ENCODE results near the gene IARS2. TPM values are rescaled to one million over a fixed set of nuclear protein-coding genes. Genes with fewer than 3 reads are reported as not detected.
A peak's percentile ranks its signal among the peaks of the same experiment; 100 is the strongest.

The IARS2 gene
- 10 to 100 TPM; 53.8 to 64.3 TPM for total RNA-seq

GRCh38 chr1:220094016-220094911, at the start of gene IARS2:
TSS of gene IARS2 (plus strand) at chr1:220094132. CDS start at chr1:220094217, 85 bp downstream.
- under 1% methylated on average over 61 of the region's 73 CpGs for WGBS
- H3K27me3 ChIP-seq (replicated peaks; ENCODE audit: insufficient read depth): no peaks in the 10 kb centered on the region
- intact Hi-C loops (cut with DNase I): no loop called here

DNA sequence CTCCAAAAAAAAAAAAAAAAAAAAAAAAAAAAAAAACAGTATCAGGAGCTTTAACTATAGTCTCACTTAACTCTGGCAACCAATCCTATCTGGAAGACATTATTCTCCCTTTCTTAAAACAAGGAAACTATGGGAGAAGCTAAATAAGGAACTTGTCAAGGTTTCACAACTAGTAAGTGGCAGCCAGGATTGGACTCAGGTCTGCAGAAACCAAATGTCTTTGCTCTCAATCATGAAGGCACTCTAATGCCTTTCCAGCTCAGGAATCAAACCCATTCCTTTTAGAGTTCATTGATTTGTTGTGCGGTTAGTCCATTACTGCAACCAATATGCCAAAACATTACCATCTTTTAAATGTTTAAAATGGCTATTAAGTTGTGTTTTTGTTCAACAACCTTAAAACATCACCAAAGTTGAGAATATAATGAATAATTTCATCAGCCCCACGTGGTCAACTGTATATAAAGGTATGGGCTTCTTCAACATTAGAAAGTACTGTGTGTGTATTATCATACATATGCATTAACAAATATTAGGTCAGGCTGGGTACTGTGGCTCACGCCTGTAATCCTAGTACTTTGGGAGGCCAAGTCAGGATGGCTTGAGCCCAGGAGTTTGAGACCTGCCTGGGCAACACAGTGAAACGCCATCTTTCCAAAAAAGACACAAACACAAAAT, 49.1 kb upstream of the IARS2 start:
- Histone ChIP-seq H3K4me1 (replicated peaks) (no peaks in the 10 kb centered on the region), H3K4me3 (no peak overlapping the region), H3K36me3 (no peaks in the 10 kb centered on the region), H3K9me3 (no peaks in the 10 kb centered on the region), H3K27ac (no peak overlapping the region), H3K27me3 (replicated peaks; ENCODE audit: insufficient read depth) (no peaks in the 10 kb centered on the region)
- 72% methylated on average over 4 of the region's 4 CpGs for WGBS
- DNase-seq (ENCODE audit: low spot score): no peak
- TF ChIP-seq POLR2A (IDR thresholded peaks at IDR 0.05) (no peak), POLR2AphosphoS5 (IDR thresholded peaks at IDR 0.05) (no peak)
- TF ChIP-seq, protein P1, sequence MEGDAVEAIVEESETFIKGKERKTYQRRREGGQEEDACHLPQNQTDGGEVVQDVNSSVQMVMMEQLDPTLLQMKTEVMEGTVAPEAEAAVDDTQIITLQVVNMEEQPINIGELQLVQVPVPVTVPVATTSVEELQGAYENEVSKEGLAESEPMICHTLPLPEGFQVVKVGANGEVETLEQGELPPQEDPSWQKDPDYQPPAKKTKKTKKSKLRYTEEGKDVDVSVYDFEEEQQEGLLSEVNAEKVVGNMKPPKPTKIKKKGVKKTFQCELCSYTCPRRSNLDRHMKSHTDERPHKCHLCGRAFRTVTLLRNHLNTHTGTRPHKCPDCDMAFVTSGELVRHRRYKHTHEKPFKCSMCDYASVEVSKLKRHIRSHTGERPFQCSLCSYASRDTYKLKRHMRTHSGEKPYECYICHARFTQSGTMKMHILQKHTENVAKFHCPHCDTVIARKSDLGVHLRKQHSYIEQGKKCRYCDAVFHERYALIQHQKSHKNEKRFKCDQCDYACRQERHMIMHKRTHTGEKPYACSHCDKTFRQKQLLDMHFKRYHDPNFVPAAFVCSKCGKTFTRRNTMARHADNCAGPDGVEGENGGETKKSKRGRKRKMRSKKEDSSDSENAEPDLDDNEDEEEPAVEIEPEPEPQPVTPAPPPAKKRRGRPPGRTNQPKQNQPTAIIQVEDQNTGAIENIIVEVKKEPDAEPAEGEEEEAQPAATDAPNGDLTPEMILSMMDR (IDR thresholded peaks at IDR 0.05): no peak
- intact Hi-C loops (cut with DNase I): no loop called here

More at GRCh38 chr1:220094016-220094911, at the start of gene IARS2:
- Histone ChIP-seq H3K36me3 (no peaks in the 10 kb centered on the region), H3K27ac (peak within 1 kb of the TSS; percentile 90 to 94), H3K4me1 (replicated peaks) (no peaks in the 10 kb centered on the region), H3K9me3 (no peaks in the 10 kb centered on the region), H3K4me3 (peak within 1 kb of the TSS; percentile 93)
- TF ChIP-seq POLR2AphosphoS5 (IDR thresholded peaks at IDR 0.05): peak; percentile 65
- TF ChIP-seq POLR2A (IDR thresholded peaks at IDR 0.05): peak; percentile 54
- TF ChIP-seq, protein P1 (IDR thresholded peaks at IDR 0.05): no peak
- peak; percentile 80 for DNase-seq (ENCODE audit: low spot score)

DNA sequence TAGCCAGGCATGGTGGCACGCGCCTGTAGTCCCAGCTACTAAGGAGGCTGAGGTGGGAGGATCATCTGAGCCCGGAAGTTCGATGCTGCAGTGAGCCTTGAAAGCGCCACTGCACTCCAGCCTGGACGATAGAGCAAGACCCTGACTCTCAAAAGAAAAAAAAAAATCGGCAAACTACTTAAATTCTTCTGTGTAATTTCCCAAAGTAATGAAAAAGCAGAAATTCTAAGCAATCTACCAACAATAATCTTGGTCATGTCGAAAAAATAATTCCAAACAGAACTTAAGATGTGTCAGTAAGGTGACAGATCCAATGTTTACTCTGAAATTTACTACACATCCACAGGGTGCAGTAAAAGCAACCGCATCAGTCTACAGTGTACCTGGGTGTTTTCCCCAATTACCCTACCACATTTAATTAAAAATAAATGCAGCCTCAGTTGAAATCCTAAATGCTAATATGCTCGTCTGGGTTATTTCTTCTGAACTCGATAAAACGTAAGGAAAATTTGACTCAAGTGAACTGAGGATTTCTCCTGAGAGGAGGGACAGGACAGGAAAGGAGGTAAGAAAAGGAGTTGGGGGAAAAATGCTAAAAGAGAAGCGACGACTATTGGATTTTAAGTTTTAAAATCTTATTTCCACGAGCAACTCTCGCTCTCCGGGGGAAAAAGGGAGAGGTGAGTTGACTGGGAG, 48.4 kb upstream of the IARS2 start:
- Histone ChIP-seq H3K4me1 (replicated peaks) (no peaks in the 10 kb centered on the region), H3K9me3 (no peaks in the 10 kb centered on the region), H3K36me3 (no peaks in the 10 kb centered on the region), H3K27ac (peak overlapping the region; percentile 73 to 79), H3K27me3 (replicated peaks; ENCODE audit: insufficient read depth) (no peaks in the 10 kb centered on the region), H3K4me3 (peak overlapping the region; percentile 53 to 63)
- intact Hi-C loops (cut with DNase I): no loop called here
- 29% methylated on average over 17 of the region's 17 CpGs for WGBS
- no peak for DNase-seq (ENCODE audit: low spot score)
- TF ChIP-seq, protein P1 (IDR thresholded peaks at IDR 0.05): no peak
- TF ChIP-seq POLR2A (IDR thresholded peaks at IDR 0.05): no peak
- TF ChIP-seq POLR2AphosphoS5 (IDR thresholded peaks at IDR 0.05): no peak

GRCh38 chr1:220046052-220046930, 47.6 kb upstream of the IARS2 start, which contains the start of gene EPRS1:
TSS of gene EPRS1 (minus strand) at chr1:220046505. CDS start at chr1:220046388, 117 bp downstream.
- under 1% methylated on average over 55 of the region's 71 CpGs for WGBS
- Histone ChIP-seq H3K27ac (peak within 1 kb of the TSS; percentile 73 to 79), H3K4me3 (peak within 1 kb of the TSS; percentile 53 to 63), H3K4me1 (replicated peaks) (no peaks in the 10 kb centered on the region), H3K27me3 (replicated peaks; ENCODE audit: insufficient read depth) (no peaks in the 10 kb centered on the region), H3K36me3 (no peaks in the 10 kb centered on the region), H3K9me3 (no peaks in the 10 kb centered on the region)
- peak; percentile 96 for TF ChIP-seq POLR2AphosphoS5 (IDR thresholded peaks at IDR 0.05)
- peak; percentile 59 for TF ChIP-seq POLR2A (IDR thresholded peaks at IDR 0.05)
- TF ChIP-seq, protein P1 (IDR thresholded peaks at IDR 0.05): peak; percentile 42 to 91 (median 71)
- intact Hi-C loops (cut with DNase I): no loop called here
- peak; percentile 92 for DNase-seq (ENCODE audit: low spot score)
